GF-D8 (cell line): Measurements from ENCODE around the gene JAG1.
A peak's percentile ranks its signal among the peaks of the same experiment; 100 is the strongest.

ENCODE experiments used
- DNase-seq: peaks from one replicate; lab custom pipeline; 2025; lab: John Stamatoyannopoulos, UW

JAG1 gene

GRCh38 chr20:10699489-10699888, 25.7 kb upstream of the JAG1 start:
- no peak for DNase-seq

- no peak for DNase-seq
Observed at GRCh38 chr20:10696650-10697049, 22.9 kb upstream of the JAG1 start.

- no peak for DNase-seq
Observed at GRCh38 chr20:10689385-10689784, 15.6 kb upstream of the JAG1 start.

- DNase-seq, result no peak
Observed at GRCh38 chr20:10687895-10688294, 14.1 kb upstream of the JAG1 start.

- no peak for DNase-seq
Observed at GRCh38 chr20:10686356-10687133, 12.7 kb upstream of the JAG1 start.

GRCh38 chr20:10683537-10683936, 9.7 kb upstream of the JAG1 start:
- DNase-seq, result no peak

GRCh38 chr20:10682939-10683338, 9.1 kb upstream of the JAG1 start:
- DNase-seq, result no peak

GRCh38 chr20:10681494-10681893, 7.7 kb upstream of the JAG1 start:
- no peak for DNase-seq

GRCh38 chr20:10680571-10680970, 6.8 kb upstream of the JAG1 start:
- no peak for DNase-seq

GRCh38 chr20:10679269-10679668, 5.5 kb upstream of the JAG1 start:
- no peak for DNase-seq

GRCh38 chr20:10676518-10676917, 2.7 kb upstream of the JAG1 start:
- DNase-seq, result no peak

- no peak for DNase-seq
Observed at GRCh38 chr20:10675450-10675848, 1.6 kb upstream of the JAG1 start.

- DNase-seq, result peak; percentile 22
Observed at GRCh38 chr20:10674684-10675449, 1.1 kb upstream of the JAG1 start.

GRCh38 chr20:10673176-10673841, 490 bp downstream of the JAG1 start:
- DNase-seq, result no peak

- peak; percentile 35 for DNase-seq
Observed at GRCh38 chr20:10672624-10673127, 1.1 kb downstream of the JAG1 start.

- DNase-seq, result peak; percentile 76
Observed at GRCh38 chr20:10671919-10672623, 1.7 kb downstream of the JAG1 start.

- peak; percentile 92 for DNase-seq
Observed at GRCh38 chr20:10671221-10671918, 2.4 kb downstream of the JAG1 start.

GRCh38 chr20:10670501-10671220, 3.1 kb downstream of the JAG1 start:
- DNase-seq, result no peak

GRCh38 chr20:10669843-10670446, 3.9 kb downstream of the JAG1 start:
- no peak for DNase-seq

- no peak for DNase-seq
Observed at GRCh38 chr20:10668677-10669368, 5.0 kb downstream of the JAG1 start.
